SK-N-SH treated with all-trans-retinoic acid at 6 μM for 48 hours (cell line): ENCODE measurements around the gene GET3.

Source experiments
- ATAC-seq: fragments of 200-7000 bp; cut with Tn5 transposase; 3 replicates; pipeline ENCODE4 v1.9.1; 2020; ENCODE audit warnings: mild to moderate bottlenecking, moderate library complexity
- ARNTL ChIP-seq: fragments of 450-650 bp; formaldehyde crosslinking; IDR thresholded peaks from 2 replicates; pipeline ENCODE4 v1.5.0; 2020; ENCODE audit warnings: low read depth, mild to moderate bottlenecking, moderate library complexity, borderline replicate concordance
- BACH2 ChIP-seq: fragments of 250-450 bp; sonication (Bioruptor Pico); IDR thresholded peaks from 2 replicates; pipeline ENCODE4 v1.9.0; 2021; ENCODE audit warnings: mild to moderate bottlenecking, borderline replicate concordance
- CREB5 ChIP-seq: fragments of 250-450 bp; sonication (Bioruptor Pico); IDR thresholded peaks from 2 replicates; pipeline ENCODE4 v1.5.1; 2020; ENCODE audit warnings: low read depth, mild to moderate bottlenecking, moderate library complexity
- CSDC2 ChIP-seq: fragments of 250-450 bp; sonication (Bioruptor Pico); IDR thresholded peaks from 2 replicates; pipeline ENCODE4 v1.5.0; 2020; ENCODE audit warnings: mild to moderate bottlenecking, moderate library complexity
- CSRNP3 ChIP-seq: fragments of 250-450 bp; sonication (Bioruptor Pico); IDR thresholded peaks from 2 replicates; pipeline ENCODE4 v1.5.1; 2021; ENCODE audit warnings: mild to moderate bottlenecking, moderate library complexity
- ESRRG ChIP-seq: fragments of 250-450 bp; sonication (Bioruptor Pico); IDR thresholded peaks from 2 replicates; pipeline ENCODE4 v1.6.1; 2021; ENCODE audit warnings: mild to moderate bottlenecking
- GLIS3 ChIP-seq: fragments of 250-450 bp; sonication (Bioruptor Pico); IDR thresholded peaks from 2 replicates; pipeline ENCODE4 v1.5.0; 2020; ENCODE audit warnings: mild to moderate bottlenecking, moderate library complexity
- ISL1 ChIP-seq: fragments of 250-450 bp; sonication (Bioruptor Pico); IDR thresholded peaks from 2 replicates; pipeline ENCODE4 v2.1.2; 2022; ENCODE audit warnings: mild to moderate bottlenecking, moderate library complexity
- OSR1 ChIP-seq: fragments of 250-450 bp; sonication (Bioruptor Pico); IDR thresholded peaks from 2 replicates; pipeline ENCODE4 v1.8.0; 2022; ENCODE audit warnings: moderate library complexity, mild to moderate bottlenecking, inconsistent platforms
- PATZ1 ChIP-seq: fragments of 250-450 bp; sonication (Bioruptor Pico); IDR thresholded peaks from 2 replicates; pipeline ENCODE4 v1.8.0; 2020; ENCODE audit warnings: mild to moderate bottlenecking, moderate library complexity, borderline replicate concordance
- POU6F1 ChIP-seq: fragments of 250-450 bp; sonication (Bioruptor Pico); IDR thresholded peaks from 2 replicates; pipeline ENCODE4 v1.8.0; 2021; ENCODE audit warnings: low read depth, mild to moderate bottlenecking, moderate library complexity, borderline replicate concordance
- PPARA ChIP-seq: fragments of 250-450 bp; sonication (Bioruptor Pico); IDR thresholded peaks from 2 replicates; pipeline ENCODE4 v1.5.0; 2020; ENCODE audit warnings: mild to moderate bottlenecking, borderline replicate concordance
- SNAI2 ChIP-seq: fragments of 250-450 bp; sonication (Bioruptor Pico); IDR thresholded peaks from 2 replicates; pipeline ENCODE4 v1.5.0; 2020; ENCODE audit warnings: mild to moderate bottlenecking, moderate library complexity
- TCF4 ChIP-seq: fragments of 250-450 bp; sonication (Bioruptor Pico); IDR thresholded peaks from 2 replicates; pipeline ENCODE4 v1.8.0; 2021; ENCODE audit warnings: mild to moderate bottlenecking, moderate library complexity, borderline replicate concordance
- TOX ChIP-seq: fragments of 250-450 bp; sonication (Bioruptor Pico); IDR thresholded peaks from 2 replicates; pipeline ENCODE4 v1.8.0; 2021; ENCODE audit warnings: mild to moderate bottlenecking, moderate library complexity, borderline replicate concordance
- TSHZ2 ChIP-seq: fragments of 250-450 bp; sonication (Bioruptor Pico); IDR thresholded peaks from 2 replicates; pipeline ENCODE4 v1.5.0; 2020; ENCODE audit warnings: mild to moderate bottlenecking, moderate library complexity
- ZFP3 ChIP-seq: fragments of 250-450 bp; sonication (Bioruptor Pico); IDR thresholded peaks from 2 replicates; pipeline ENCODE4 v1.5.0; 2020; ENCODE audit warnings: mild to moderate bottlenecking, moderate library complexity
- ZFP30 ChIP-seq: fragments of 450-650 bp; formaldehyde crosslinking; IDR thresholded peaks from 2 replicates; pipeline ENCODE4 v1.5.0; 2022; ENCODE audit warnings: mild to moderate bottlenecking, moderate library complexity
- ZNF565 ChIP-seq: fragments of 450-650 bp; formaldehyde crosslinking; conservative IDR thresholded peaks from 2 replicates; pipeline ENCODE4 v1.5.0; 2020; ENCODE audit warnings: low read depth, mild to moderate bottlenecking, moderate library complexity
- ZNF8 ChIP-seq: fragments of 450-650 bp; formaldehyde crosslinking; IDR thresholded peaks from 2 replicates; pipeline ENCODE4 v1.5.0; 2020; ENCODE audit warnings: mild to moderate bottlenecking, moderate library complexity

The GET3 gene

GRCh38 chr19:12730064-12730463, 7.2 kb upstream of the GET3 start:
- ATAC-seq: no peak
- TF ChIP-seq CSRNP3 (CRISPR knock-in tag) (no peak), OSR1 (CRISPR knock-in tag) (no peak), PPARA (no peak), SNAI2 (CRISPR knock-in tag) (no peak), TOX (CRISPR knock-in tag) (no peak), CREB5 (CRISPR knock-in tag) (no peak), BACH2 (CRISPR knock-in tag) (no peak)
- TF ChIP-seq, all 23 proteins: peak for 0

GRCh38 chr19:12731337-12731736, 6.0 kb upstream of the GET3 start:
- no peak for ATAC-seq
- TF ChIP-seq ISL1 (CRISPR knock-in tag) (no peak), ESRRG (CRISPR knock-in tag) (no peak), ZNF565 (CRISPR knock-in tag) (no peak), CSDC2 (CRISPR knock-in tag) (no peak), ZFP3 (no peak), PPARA (no peak), CSRNP3 (CRISPR knock-in tag) (no peak), BACH2 (CRISPR knock-in tag) (no peak), ARNTL (CRISPR knock-in tag) (no peak), PATZ1 (CRISPR knock-in tag) (no peak), TCF4 (CRISPR knock-in tag) (no peak), ZNF8 (CRISPR knock-in tag) (no peak), ZFP30 (no peak), TSHZ2 (no peak), POU6F1 (CRISPR knock-in tag) (no peak), CREB5 (CRISPR knock-in tag) (no peak), GLIS3 (no peak)
